GM18505 (cell line): ENCODE results near the gene NPC1.
"Not testable (repeated sequence)": the region's sequence is repeated elsewhere in the genome, so short reads cannot be mapped to it uniquely, and the experiment has no call there.

ENCODE experiments used
- ATAC-seq: cut with Tn5 transposase; IDR thresholded peaks from one replicate; pipeline ENCODE4 v1.9.1; 2021; ENCODE audit not compliant: unreplicated experiment
- POLR2A ChIP-seq: IDR thresholded peaks from 4 replicates; pipeline ENCODE4 v1.6.1; 2011; ENCODE audit warnings: borderline replicate concordance; ENCODE audit not compliant: insufficient read depth, insufficient read length; ENCODE audit errors: extremely low read depth

Gene NPC1

GRCh38 chr18:23563377-23564043 is 22.8 kb downstream of the NPC1 start:
- ATAC-seq: no peak
- no peak for TF ChIP-seq POLR2A

GRCh38 chr18:23560186-23560585 is 26.1 kb downstream of the NPC1 start:
- no peak for TF ChIP-seq POLR2A
- ATAC-seq: no peak

- not testable (repeated sequence) for ATAC-seq
These were observed 28.8 kb downstream of the NPC1 start for GRCh38 chr18:23557511-23557910.

GRCh38 chr18:23556145-23556780 is 30.0 kb downstream of the NPC1 start:
- no peak for ATAC-seq
- TF ChIP-seq POLR2A: no peak

- no peak for ATAC-seq
- TF ChIP-seq POLR2A: no peak
These were observed 32.4 kb downstream of the NPC1 start for GRCh38 chr18:23553887-23554286.

GRCh38 chr18:23552505-23552904 is 33.8 kb downstream of the NPC1 start:
- ATAC-seq: no peak
- TF ChIP-seq POLR2A: no peak

GRCh38 chr18:23551978-23552377 is 34.3 kb downstream of the NPC1 start:
- ATAC-seq: no peak
- TF ChIP-seq POLR2A: no peak

- TF ChIP-seq POLR2A: no peak
- no peak for ATAC-seq
These were observed 35.4 kb downstream of the NPC1 start for GRCh38 chr18:23550898-23551297.

GRCh38 chr18:23548719-23549118 is 37.6 kb downstream of the NPC1 start:
- no peak for TF ChIP-seq POLR2A
- no peak for ATAC-seq

- no peak for ATAC-seq
These were observed 38.0 kb downstream of the NPC1 start for GRCh38 chr18:23548275-23548674.

GRCh38 chr18:23547846-23548245 is 38.5 kb downstream of the NPC1 start:
- ATAC-seq: no peak

More at GRCh38 chr18:23548275-23548674, 38.0 kb downstream of the NPC1 start:
- TF ChIP-seq POLR2A: no peak

GRCh38 chr18:23547306-23547705 is 39.0 kb downstream of the NPC1 start:
- no peak for TF ChIP-seq POLR2A
- ATAC-seq: no peak

More at GRCh38 chr18:23547846-23548245, 38.5 kb downstream of the NPC1 start:
- TF ChIP-seq POLR2A: no peak

GRCh38 chr18:23545247-23545789 is 41.0 kb downstream of the NPC1 start:
- TF ChIP-seq POLR2A: no peak
- no peak for ATAC-seq

GRCh38 chr18:23542461-23542860 is 43.8 kb downstream of the NPC1 start:
- ATAC-seq: no peak
- no peak for TF ChIP-seq POLR2A

- ATAC-seq: no peak
- no peak for TF ChIP-seq POLR2A
These were observed 44.8 kb downstream of the NPC1 start for GRCh38 chr18:23541349-23542093.
